K562 (cell line): ENCODE results near the gene FASTKD3. TPM values are rescaled to one million over a fixed set of nuclear protein-coding genes. Genes with fewer than 3 reads are reported as not detected.

Experiments
- ATAC-seq: fragments of 200-7000 bp; cut with Tn5 transposase; 3 replicates; pipeline ENCODE4 v1.9.1; 2020; ENCODE audit warnings: moderate library complexity
- BruUV-seq: library from RNA; stranded (reverse); fragments of 400-500 nt; replicated peaks from 2 replicates; lab custom pipeline; 2021; lab: Mats Ljungman, UMichigan
- CTCF ChIA-PET: fragments of 300-600 bp; formaldehyde crosslinking; extraction: SDS; loops from one replicate; lab custom pipeline; 2021; ENCODE audit warnings: low intra/inter-chr PET ratio; lab: Yijun Ruan, JAX
- POLR2A ChIA-PET: fragments of 300-600, 350-650 bp; sonication (Branson Sonifier 250); formaldehyde crosslinking; extraction: SDS; loops from one replicate; lab custom pipeline; 2021; ENCODE audit warnings: antibody characterized with exemption, inconsistent platforms; lab: Yijun Ruan, JAX
- DNase-seq, 4 experiments: peaks; one replicate each; pipeline versions ENCODE4 v3.0.0 to v3.0.0-alpha.2; 2011 to 2018; ENCODE audit warnings: low spot score in 3 of 4, mixed read lengths in 3 of 4; ENCODE audit errors: extremely low read depth in 1 of 4
- FAIRE-seq: peaks from 2 replicates; lab custom pipeline; 2011; peaks lifted over from hg19 to GRCh38; lab: Jason Lieb, UNC
- H2AFZ ChIP-seq: 2 replicates; pipeline ENCODE4 v1.6.0; 2011; ENCODE audit warnings: low read depth, low read length, control low read depth, inconsistent platforms
- H3K27ac ChIP-seq: fragments of 200-600 bp; 3 replicates; pipeline ENCODE4 v1.8.0; 2011; ENCODE audit warnings: low read depth, mild to moderate bottlenecking, control low read depth, inconsistent platforms, low read length, moderate library complexity, mixed read lengths; ENCODE audit errors: extremely low read depth
- H3K27me3 ChIP-seq, 2 experiments: fragments of 300-600 bp in 1 of 2; 2 replicates in 1 of 2; 3 replicates in 1 of 2; pipeline versions ENCODE4 v1.6.0 to v1.8.0; 2011; ENCODE audit warnings: inconsistent platforms in 2 of 2, low read length in 2 of 2, mild to moderate bottlenecking in 1 of 2, mixed read lengths in 1 of 2, moderate library complexity in 1 of 2; ENCODE audit not compliant: control insufficient read depth in 2 of 2, insufficient read depth in 2 of 2
- H3K36me3 ChIP-seq: fragments of 300-600 bp; 3 replicates; pipeline ENCODE4 v1.8.0; 2011; ENCODE audit warnings: mild to moderate bottlenecking, low read length, inconsistent platforms; ENCODE audit not compliant: control insufficient read depth, insufficient read depth
- H3K4me1 ChIP-seq, 2 experiments: fragments of 200-600 bp in 1 of 2; replicated peaks in 1 of 2; 2 replicates in 1 of 2; 3 replicates in 1 of 2; pipeline versions ENCODE4 v1.5.1 to v1.8.0; 2011; ENCODE audit warnings: inconsistent platforms in 2 of 2, low read length in 2 of 2, mild to moderate bottlenecking in 1 of 2, mixed read lengths in 1 of 2, moderate library complexity in 1 of 2; ENCODE audit not compliant: control insufficient read depth in 2 of 2, insufficient read depth in 2 of 2
- H3K4me2 ChIP-seq: 2 replicates; pipeline ENCODE4 v1.6.1; 2011; ENCODE audit warnings: low read length, control low read depth, inconsistent platforms, mixed read lengths; ENCODE audit not compliant: insufficient read depth
- H3K4me3 ChIP-seq: fragments of 200-600 bp; sonication (generic), shearing (Covaris generic); 2 replicates; pipeline ENCODE4 v1.5.1; 2016; ENCODE audit warnings: control low read depth, inconsistent platforms
- H3K79me2 ChIP-seq: fragments of 200-600 bp; 3 replicates; pipeline ENCODE4 v1.8.0; 2011; ENCODE audit warnings: low read length, inconsistent platforms; ENCODE audit not compliant: control insufficient read depth, insufficient read depth
- H3K9ac ChIP-seq, 2 experiments: 2 replicates each; pipeline versions ENCODE4 v1.6.0 to v1.6.1; 2011; ENCODE audit warnings: low read depth in 2 of 2, low read length in 2 of 2, control low read depth in 1 of 2, inconsistent platforms in 1 of 2, mild to moderate bottlenecking in 1 of 2, mixed read lengths in 1 of 2; ENCODE audit not compliant: insufficient read depth in 1 of 2
- H3K9me1 ChIP-seq: one replicate; pipeline ENCODE4 v1.6.0; 2011; ENCODE audit warnings: inconsistent platforms, mild to moderate bottlenecking, low read length, moderate library complexity; ENCODE audit not compliant: control insufficient read depth, insufficient read depth
- H3K9me3 ChIP-seq: replicated peaks from 2 replicates; pipeline ENCODE4 v1.5.1; 2011; ENCODE audit warnings: low read depth, low read length, inconsistent platforms; ENCODE audit not compliant: control insufficient read depth, insufficient read depth
- H4K20me1 ChIP-seq: replicated peaks from 2 replicates; pipeline ENCODE4 v1.6.1; 2011; ENCODE audit warnings: low read length, inconsistent platforms, mixed read lengths; ENCODE audit not compliant: control insufficient read depth, insufficient read depth
- C11orf30 ChIP-seq: fragments of 450-650 bp; IDR thresholded peaks from 2 replicates; pipeline ENCODE4 v1.6.1; 2016; ENCODE audit warnings: low read depth, mild to moderate bottlenecking
- FOXP4 ChIP-seq: sonication (generic); formaldehyde crosslinking; IDR thresholded peaks from 2 replicates; pipeline ENCODE4 v1.8.0; 2022; ENCODE audit warnings: mild to moderate bottlenecking, missing genetic modification reagents, borderline replicate concordance
- MAFG ChIP-seq: fragments of 450-650 bp; conservative IDR thresholded peaks from 2 replicates; pipeline ENCODE4 v1.6.1; 2016; ENCODE audit warnings: missing genetic modification characterization, missing compliant biosample characterization
- ZNF316 ChIP-seq: fragments of 450-650 bp; IDR thresholded peaks from 2 replicates; pipeline ENCODE4 v1.6.1; 2016
- WGBS: fragments of 100-300 bp; shearing (Covaris generic); methylation state at CpG from one replicate; pipeline ENCODE4 v1.1.6; 2016; ENCODE audit warnings: low coverage, mixed read lengths; ENCODE audit not compliant: insufficient coverage; ENCODE audit errors: missing lambda C conversion rate; 5-methylcytosine and 5-hydroxymethylcytosine counted together
- in situ Hi-C: fragments of 300-500 bp; cut with MboI; formaldehyde crosslinking; loops from 4 replicates; pipeline ENCODE4 v1.15.0; 2018; ENCODE audit warnings: inconsistent platforms, mixed read lengths
- intact Hi-C: fragments of 100-400 bp; cut with micrococcal nuclease; formaldehyde crosslinking; loops from 2 replicates; pipeline ENCODE4 v1.14.2; 2022
- polyA plus RNA-seq, 8 experiments: library from polyadenylated mRNA; depleted of rRNA in 4 of 8; stranded (reverse) in 5 of 8; unstranded in 3 of 8; fragments of >200 nt; fragmentation: Nextera tagmentation in 2 of 8; fragmentation: Illumina TruSeq in 1 of 8; extraction: Ambion mirVana in 2 of 8; extraction: Trizol in 1 of 8; gene quantifications; 2 replicates each; pipeline versions ENCODE4 v1.2.1 to v1.2.3, GENCODE V29; 2011 to 2014; ENCODE audit warnings: inconsistent platforms in 1 of 8, missing spikeins in 1 of 8
- total RNA-seq, 7 experiments: library from RNA; depleted of rRNA in 6 of 7; stranded (reverse); fragments of >200 nt in 6 of 7; fragmentation: Illumina TruSeq in 2 of 7; extraction: Trizol in 2 of 7; gene quantifications; 2 replicates each; pipeline versions ENCODE4 v1.2.1 to v1.2.3, GENCODE V29; 2011 to 2021; ENCODE audit warnings: low replicate concordance in 1 of 7

FASTKD3 gene
- total and polyA plus RNA-seq, 9 of the 15 experiments (the other 6 are each of a cell fraction or from before 2014, with no cell fraction given) = 17.1 to 149 (median 47.5) TPM

DNA sequence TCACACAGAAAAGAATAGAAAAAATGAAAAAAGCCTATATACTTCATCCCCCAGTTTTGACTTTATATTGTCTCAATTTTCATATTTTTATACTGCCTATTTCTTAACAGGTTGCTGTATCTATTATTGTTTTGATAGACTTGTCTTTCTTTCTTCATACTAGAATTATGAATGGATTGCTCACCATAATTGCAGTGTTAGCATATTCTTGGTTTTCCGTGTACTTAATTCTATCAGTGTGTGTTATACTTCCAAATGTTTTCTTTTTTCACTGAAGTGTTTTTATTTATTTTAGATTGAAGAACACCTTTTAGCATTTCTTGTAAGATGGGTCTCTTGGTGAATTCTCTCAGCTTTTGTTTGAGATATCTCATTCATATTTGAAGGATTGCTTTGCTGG lies 38.8 kb upstream of the FASTKD3 start:
- ChIA-PET POLR2A (interaction anchor here (0.6 to 0.7 kb wide), 2 partner anchors 70 to 108 kb away, joined by 3 read pairs; no protein-coding TSS in a partner anchor), CTCF (no interaction called here)
- Histone ChIP-seq H3K9ac (no peak overlapping the region), H2AFZ (no peak overlapping the region), H3K36me3 (peaks cover 20% of the 10 kb centered on the region; the same call in 2 of the 3 replicates), H3K9me3 (0 out of 2 replicates have a peak, but pooled peaks cover 5% of the 10 kb centered on the region), H3K27me3 (no peaks in the 10 kb centered on the region), H3K27ac (no peak overlapping the region), H3K4me3 (no peak overlapping the region), H3K4me2 (no peak overlapping the region), H3K9me1 (no peaks in the 10 kb centered on the region), H3K4me1 (no peaks in the 10 kb centered on the region), H4K20me1 (no peaks in the 10 kb centered on the region), H3K79me2 (no peaks in the 10 kb centered on the region)
- intact Hi-C loops = no loop called here
- in situ Hi-C loops = no loop called here
- peak; percentile 86 for TF ChIP-seq ZNF316
- TF ChIP-seq MAFG = 0 out of 2 replicates have a peak, but pooled peaks have one; percentile 20
- TF ChIP-seq C11orf30 = peak; percentile 60; the same call in 1 of the 2 replicates
- no peak for TF ChIP-seq FOXP4 (CRISPR knock-in tag)
- WGBS = 88% methylated on average over 1 of the region's 1 CpG
- no TSS peak for BruUV-seq
- DNase-seq (no peak), ATAC-seq (no peak), FAIRE-seq (no peak)
